Measurements from ENCODE around the gene ZNF821. TPM values are rescaled to one million over a fixed set of nuclear protein-coding genes. Genes with fewer than 3 reads are reported as not detected.

The ZNF821 gene
- total RNA-seq, 1 donor from 2014 or later, result 10.4 TPM

DNA sequence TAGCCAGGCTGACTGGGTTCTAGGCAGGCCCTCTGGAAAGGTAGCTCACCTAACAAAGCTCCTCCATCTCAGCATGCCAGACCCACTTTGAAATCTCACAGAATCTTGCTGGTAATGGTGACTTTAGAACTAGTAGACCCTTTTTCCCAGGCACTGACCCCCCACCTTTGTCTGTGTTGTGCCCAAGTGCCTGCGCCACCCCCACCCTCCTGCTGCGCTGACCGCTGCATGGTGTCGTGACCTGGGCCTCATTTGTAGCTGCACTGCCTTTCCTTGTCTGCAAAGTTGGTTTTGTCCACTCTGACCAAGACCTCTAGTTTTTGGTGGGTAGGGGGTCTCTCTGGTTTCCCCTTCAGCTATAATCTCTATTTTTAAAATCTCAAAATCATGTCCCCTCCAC is 31.4 kb downstream of the ZNF821 start:
- Histone ChIP-seq H3K27me3 (ENCODE audit: insufficient read depth, low read length) (no peaks in the 10 kb centered on the region), H3K27ac (ENCODE audit: low read depth, low read length) (no peak overlapping the region), H3K36me3 (ENCODE audit: insufficient read depth, low read length) (peaks cover 20% of the 10 kb centered on the region), H4K20me1 (ENCODE audit: insufficient read depth, low read length) (peaks cover 65% of the 10 kb centered on the region), H3K79me2 (ENCODE audit: insufficient read depth, low read length) (peaks cover 67% of the 10 kb centered on the region), H3K4me3 (ENCODE audit: insufficient read depth, low read depth, low read length) (no peak overlapping the region), H2AFZ (ENCODE audit: low read depth, low read length) (no peak overlapping the region), H3K9ac (ENCODE audit: low read length) (no peak overlapping the region), H3K4me2 (ENCODE audit: low read length) (no peak overlapping the region), H3K9me3 (ENCODE audit: insufficient read depth, low read depth, low read length) (no peaks in the 10 kb centered on the region), H3K4me1 (ENCODE audit: insufficient read depth, low read length) (no peaks in the 10 kb centered on the region)
- no peaks in the 10 kb centered on the region for H3K27me3 Mint-ChIP-seq (ENCODE audit: low read depth, unreplicated experiment)
- H3K9me3 Mint-ChIP-seq (ENCODE audit: unreplicated experiment), result no peaks in the 10 kb centered on the region
- DNase-seq (ENCODE audit: low read depth), result no peak
- no peak overlapping the region for H3K4me3 Mint-ChIP-seq (ENCODE audit: unreplicated experiment)
- no peak for TF ChIP-seq EZH2 (IDR thresholded peaks at IDR 0.05; ENCODE audit: insufficient read depth, low read length)
- TF ChIP-seq CTCF (IDR thresholded peaks at IDR 0.05; ENCODE audit: insufficient read depth, low read depth, low read length), result no peak
- no peak overlapping the region for H3K27ac Mint-ChIP-seq (ENCODE audit: unreplicated experiment)
- no peak for FAIRE-seq
- H3K36me3 Mint-ChIP-seq (ENCODE audit: low read depth, unreplicated experiment), result peaks cover 38% of the 10 kb centered on the region
- H3K4me1 Mint-ChIP-seq (ENCODE audit: low read depth, unreplicated experiment), result peaks cover 16% of the 10 kb centered on the region

GRCh38 chr16:71852158-71852557 is 31.8 kb downstream of the ZNF821 start:
- FAIRE-seq, result no peak
- H3K27me3 Mint-ChIP-seq (ENCODE audit: low read depth, unreplicated experiment), result no peaks in the 10 kb centered on the region
- H4K20me1 ChIP-seq (ENCODE audit: insufficient read depth, low read length), result peaks cover 69% of the 10 kb centered on the region
- no peak for DNase-seq (ENCODE audit: low read depth)
- H3K4me3 Mint-ChIP-seq (ENCODE audit: unreplicated experiment), result no peak overlapping the region
- H3K27me3 ChIP-seq (ENCODE audit: insufficient read depth, low read length), result no peaks in the 10 kb centered on the region
- peaks cover 68% of the 10 kb centered on the region for H3K79me2 ChIP-seq (ENCODE audit: insufficient read depth, low read length)
- peaks cover 19% of the 10 kb centered on the region for H3K36me3 ChIP-seq (ENCODE audit: insufficient read depth, low read length)
- H3K27ac Mint-ChIP-seq (ENCODE audit: unreplicated experiment), result no peak overlapping the region
- peaks cover under 1% of the 10 kb centered on the region for H3K4me1 ChIP-seq (ENCODE audit: insufficient read depth, low read length)
- H3K9me3 Mint-ChIP-seq (ENCODE audit: unreplicated experiment), result no peaks in the 10 kb centered on the region
- H3K9ac ChIP-seq (ENCODE audit: low read length), result no peak overlapping the region
- H3K4me3 ChIP-seq (ENCODE audit: insufficient read depth, low read depth, low read length), result no peak overlapping the region
- TF ChIP-seq EZH2 (IDR thresholded peaks at IDR 0.05; ENCODE audit: insufficient read depth, low read length) (no peak), CTCF (IDR thresholded peaks at IDR 0.05; ENCODE audit: insufficient read depth, low read depth, low read length) (no peak)
- no peak overlapping the region for H2AFZ ChIP-seq (ENCODE audit: low read depth, low read length)
- peaks cover 38% of the 10 kb centered on the region for H3K36me3 Mint-ChIP-seq (ENCODE audit: low read depth, unreplicated experiment)
- peaks cover 20% of the 10 kb centered on the region for H3K4me1 Mint-ChIP-seq (ENCODE audit: low read depth, unreplicated experiment)
- H3K27ac ChIP-seq (ENCODE audit: low read depth, low read length), result no peak overlapping the region
- no peaks in the 10 kb centered on the region for H3K9me3 ChIP-seq (ENCODE audit: insufficient read depth, low read depth, low read length)
- no peak overlapping the region for H3K4me2 ChIP-seq (ENCODE audit: low read length)

DNA sequence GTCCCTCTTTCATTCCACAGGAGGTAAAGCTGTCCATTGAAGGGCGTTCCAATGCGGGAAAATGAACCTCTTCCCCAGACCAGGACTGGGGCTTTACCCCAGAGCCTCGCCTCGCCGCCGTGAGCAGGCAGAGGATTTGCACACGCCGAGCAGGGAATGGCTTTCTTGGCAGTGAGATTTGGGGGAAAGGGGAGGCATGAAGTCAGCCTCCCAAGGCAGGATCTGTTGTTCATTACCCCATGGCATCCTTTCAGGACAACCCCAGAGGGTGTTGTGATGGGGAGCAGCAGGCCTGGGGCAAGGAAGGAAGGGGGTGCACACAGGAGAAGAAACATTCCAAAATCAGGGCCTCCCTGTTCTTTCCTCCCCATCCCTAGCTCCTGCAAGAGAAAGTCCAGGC is 32.2 kb downstream of the ZNF821 start:
- Histone ChIP-seq H3K9ac (ENCODE audit: low read length) (no peak overlapping the region), H3K9me3 (ENCODE audit: insufficient read depth, low read depth, low read length) (no peaks in the 10 kb centered on the region), H3K79me2 (ENCODE audit: insufficient read depth, low read length) (peaks cover 72% of the 10 kb centered on the region), H2AFZ (ENCODE audit: low read depth, low read length) (no peak overlapping the region), H3K4me1 (ENCODE audit: insufficient read depth, low read length) (peaks cover 5% of the 10 kb centered on the region), H3K4me3 (ENCODE audit: insufficient read depth, low read depth, low read length) (no peak overlapping the region), H3K4me2 (ENCODE audit: low read length) (no peak overlapping the region), H3K36me3 (ENCODE audit: insufficient read depth, low read length) (peaks cover 18% of the 10 kb centered on the region), H4K20me1 (ENCODE audit: insufficient read depth, low read length) (peaks cover 72% of the 10 kb centered on the region), H3K27ac (ENCODE audit: low read depth, low read length) (no peak overlapping the region), H3K27me3 (ENCODE audit: insufficient read depth, low read length) (no peaks in the 10 kb centered on the region)
- Mint-ChIP-seq H3K4me3 (ENCODE audit: unreplicated experiment) (no peak overlapping the region), H3K36me3 (ENCODE audit: low read depth, unreplicated experiment) (peaks cover 36% of the 10 kb centered on the region), H3K9me3 (ENCODE audit: unreplicated experiment) (no peaks in the 10 kb centered on the region), H3K27ac (ENCODE audit: unreplicated experiment) (no peak overlapping the region), H3K4me1 (ENCODE audit: low read depth, unreplicated experiment) (peaks cover 22% of the 10 kb centered on the region), H3K27me3 (ENCODE audit: low read depth, unreplicated experiment) (no peaks in the 10 kb centered on the region)
- TF ChIP-seq EZH2 (IDR thresholded peaks at IDR 0.05; ENCODE audit: insufficient read depth, low read length), result no peak
- TF ChIP-seq CTCF (IDR thresholded peaks at IDR 0.05; ENCODE audit: insufficient read depth, low read depth, low read length), result no peak
- no peak for DNase-seq (ENCODE audit: low read depth)
- FAIRE-seq, result no peak
